GM12891 (cell line): ENCODE data around the gene MEGF6.

ENCODE experiments used
- DNase-seq: peaks from one replicate; pipeline ENCODE4 v3.0.0; 2011; ENCODE audit warnings: low spot score; ENCODE audit not compliant: insufficient read length
- FAIRE-seq: peaks from 2 replicates; lab custom pipeline; 2011; peaks lifted over from hg19 to GRCh38; lab: Jason Lieb, UNC
- PAX5 ChIP-seq: IDR thresholded peaks from 2 replicates; pipeline ENCODE4 v1.6.1; 2011; ENCODE audit warnings: low read length, moderate library complexity, mild to moderate bottlenecking; ENCODE audit not compliant: insufficient read depth, severe bottlenecking
- POLR2A ChIP-seq: IDR thresholded peaks from 2 replicates; pipeline ENCODE4 v1.6.1; 2011; ENCODE audit warnings: low read depth, low read length, control low read depth
- POLR2AphosphoS5 ChIP-seq: IDR thresholded peaks from 2 replicates; pipeline ENCODE4 v1.6.1; 2011; ENCODE audit warnings: low read depth, low read length, control low read depth
- POU2F2 ChIP-seq: IDR thresholded peaks from 2 replicates; pipeline ENCODE4 v1.6.1; 2011; ENCODE audit warnings: low read depth, mild to moderate bottlenecking, control low read depth, low read length, moderate library complexity
- SPI1 ChIP-seq: IDR thresholded peaks from 2 replicates; pipeline ENCODE4 v1.6.1; 2011; ENCODE audit warnings: low read depth, low read length, control low read depth
- TAF1 ChIP-seq: IDR thresholded peaks from 2 replicates; pipeline ENCODE4 v1.6.1; 2011; ENCODE audit warnings: low read depth, low read length, control low read depth

The MEGF6 gene

GRCh38 chr1:3456449-3456963 lies 154.8 kb downstream of the MEGF6 start:
- TF ChIP-seq POLR2A (no peak), POLR2AphosphoS5 (no peak), SPI1 (no peak), PAX5 (no peak), POU2F2 (no peak), TAF1 (no peak)
- DNase-seq (no peak), FAIRE-seq (no peak)

GRCh38 chr1:3455670-3456448 lies 155.4 kb downstream of the MEGF6 start:
- no peak for TF ChIP-seq POLR2A
- no peak for FAIRE-seq

GRCh38 chr1:3454811-3455618 lies 156.3 kb downstream of the MEGF6 start:
- no peak for TF ChIP-seq PAX5
- no peak for TF ChIP-seq POLR2AphosphoS5
- TF ChIP-seq POU2F2, result no peak
- TF ChIP-seq TAF1, result no peak
- FAIRE-seq (no peak), DNase-seq (no peak)

More at GRCh38 chr1:3455670-3456448, 155.4 kb downstream of the MEGF6 start:
- DNase-seq, result no peak

GRCh38 chr1:3453891-3454810 lies 157.2 kb downstream of the MEGF6 start, which contains the start of gene ARHGEF16:
TSS of gene ARHGEF16 (plus strand) at chr1:3454665. CDS start at chr1:3463085, 8,420 bp downstream.
- TF ChIP-seq POLR2AphosphoS5, result no peak
- no peak for TF ChIP-seq POU2F2
- TF ChIP-seq TAF1, result no peak
- TF ChIP-seq SPI1, result no peak
- no peak for TF ChIP-seq PAX5
- no peak for TF ChIP-seq POLR2A
- FAIRE-seq (no peak), DNase-seq (no peak)

GRCh38 chr1:3453203-3453761 lies 158.0 kb downstream of the MEGF6 start:
- DNase-seq, result peak; percentile 92
- peak; percentile 57 for FAIRE-seq
- TF ChIP-seq TAF1 (no peak), POU2F2 (no peak), POLR2A (no peak), SPI1 (no peak), PAX5 (no peak), POLR2AphosphoS5 (no peak)

GRCh38 chr1:3452866-3453175 lies 158.5 kb downstream of the MEGF6 start:
- DNase-seq (no peak), FAIRE-seq (no peak)
- TF ChIP-seq TAF1 (no peak), PAX5 (no peak), POU2F2 (no peak), SPI1 (no peak), POLR2AphosphoS5 (no peak)

GRCh38 chr1:3451994-3452865 lies 159.1 kb downstream of the MEGF6 start:
- DNase-seq (no peak), FAIRE-seq (no peak)
- no peak for TF ChIP-seq SPI1
- TF ChIP-seq POLR2AphosphoS5, result no peak
- no peak for TF ChIP-seq PAX5
- TF ChIP-seq TAF1, result no peak
- TF ChIP-seq POLR2A, result no peak
- TF ChIP-seq POU2F2, result no peak

GRCh38 chr1:3450983-3451382 lies 160.3 kb downstream of the MEGF6 start:
- DNase-seq, result no peak
- TF ChIP-seq POLR2AphosphoS5 (no peak), POU2F2 (no peak), SPI1 (no peak), POLR2A (no peak), PAX5 (no peak), TAF1 (no peak)
- no peak for FAIRE-seq
